Inflammatory macrophage treated with lipopolysaccharide for 4 hours (primary cell): ENCODE data around the gene GATB.
A peak's percentile ranks its signal among the peaks of the same experiment; 100 is the strongest.

Experiments
- DNase-seq: peaks from one replicate; pipeline ENCODE4 v3.0.0-alpha.2; 2020

GATB gene

DNA sequence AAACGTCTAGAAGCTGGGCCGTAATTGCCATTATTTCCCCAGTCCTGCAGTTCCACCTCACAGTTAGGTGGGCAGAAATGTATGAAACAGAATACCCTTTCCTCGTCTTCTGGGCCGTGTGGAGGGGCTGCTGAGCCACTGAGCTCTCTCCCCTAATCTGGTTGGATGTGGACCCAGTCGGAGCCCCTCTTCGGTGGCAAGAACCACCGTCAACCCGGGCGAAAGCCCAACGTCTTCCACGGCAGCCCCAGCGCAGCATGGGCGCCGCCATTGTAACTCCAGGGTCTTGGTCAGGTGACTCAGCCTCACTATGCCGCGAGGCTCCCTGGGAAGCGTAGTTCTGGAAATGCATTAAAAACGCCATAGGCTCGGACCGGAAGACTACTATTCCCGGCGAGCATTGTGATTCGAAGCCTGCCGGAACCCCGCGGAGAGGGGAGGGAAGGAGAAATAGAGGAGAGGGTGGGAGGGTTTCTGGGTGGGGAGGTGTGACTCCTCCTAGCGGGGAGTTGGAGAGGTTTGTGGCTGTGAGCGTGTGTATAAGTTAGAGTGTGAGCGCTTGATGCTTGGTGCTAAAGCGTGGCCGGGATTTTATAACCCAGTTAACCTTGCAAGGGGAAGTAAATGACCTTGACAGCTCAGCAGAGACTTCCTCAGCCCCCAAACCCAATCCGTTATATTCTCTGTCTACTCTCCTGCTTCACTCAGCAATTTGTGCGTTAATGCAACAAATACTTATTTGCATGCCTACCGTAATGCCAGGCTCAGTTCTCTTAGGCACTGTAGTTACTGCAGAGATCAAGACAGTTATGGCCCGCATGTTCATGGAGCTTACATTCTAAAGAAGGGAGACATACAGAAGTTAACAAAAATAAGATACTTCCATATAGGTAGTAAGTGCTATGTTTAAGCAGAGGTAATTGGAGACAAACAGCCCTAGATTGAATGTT is at the start of gene GATB:
TSS of gene GATB (minus strand) at position 296 of the 950 bp plus-strand sequence. CDS start at position 271, 25 bp downstream.
- DNase-seq: peak; percentile 95

DNA sequence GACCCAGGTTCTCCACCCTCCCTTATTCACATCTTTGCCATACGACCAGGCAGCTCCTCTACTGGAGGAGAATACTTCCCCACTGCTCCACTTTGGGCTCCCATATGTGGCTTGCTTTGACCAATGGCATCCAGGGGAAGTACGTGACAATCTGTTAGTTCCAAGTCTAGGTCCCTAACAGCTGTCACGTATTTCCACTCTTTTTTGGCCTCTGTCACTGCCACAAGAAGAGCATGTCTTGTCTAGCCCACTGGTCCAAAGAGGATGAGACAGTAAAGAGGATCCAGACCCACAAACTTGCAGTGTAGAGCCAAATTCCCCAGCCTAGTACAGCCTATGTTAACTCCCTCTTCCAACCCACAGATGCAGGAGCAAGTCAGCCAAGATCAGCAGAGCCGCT is 49.7 kb upstream of the GATB start:
- DNase-seq: no peak

DNA sequence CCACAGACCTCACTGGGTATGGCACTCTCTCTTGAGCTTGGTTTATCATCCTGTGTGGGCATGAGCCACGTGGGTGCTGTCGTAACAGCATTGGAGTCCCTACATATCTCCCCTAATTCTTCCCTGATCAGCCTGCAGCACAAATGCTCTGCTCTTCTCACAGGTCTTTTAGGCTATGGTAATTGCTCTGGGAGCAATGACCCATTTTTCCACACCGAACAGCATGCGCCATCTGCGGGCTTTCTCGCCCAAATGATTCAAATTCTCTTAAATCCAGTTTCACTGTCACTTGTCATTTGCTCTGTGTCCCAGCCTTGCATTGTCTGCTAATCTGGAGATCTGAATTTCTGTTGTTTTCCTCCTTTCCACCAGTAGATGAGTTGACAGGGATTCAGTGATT is 48.9 kb upstream of the GATB start:
- DNase-seq: no peak

GRCh38 chr4:151808542-151808941 is 47.7 kb upstream of the GATB start:
- DNase-seq: no peak

DNA sequence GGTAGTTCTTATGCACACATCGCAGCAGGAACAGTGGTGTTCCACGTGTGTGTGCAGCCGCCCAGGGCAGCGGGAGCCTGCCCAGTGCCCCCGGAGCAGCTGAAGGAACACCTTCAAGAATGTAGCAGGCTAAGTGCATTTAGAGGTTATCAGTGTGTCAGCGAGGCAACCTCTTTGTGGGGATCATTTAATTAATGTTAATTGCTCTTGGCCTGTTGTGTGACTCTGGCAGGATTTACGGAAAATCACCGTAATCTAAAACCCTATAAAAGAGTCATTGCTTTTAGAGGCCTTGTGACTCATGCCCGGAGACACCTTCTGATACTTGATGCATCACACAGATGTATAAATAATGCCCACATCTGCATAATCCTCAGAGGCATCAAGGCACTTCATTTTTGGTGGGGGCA is 47.3 kb upstream of the GATB start:
- DNase-seq: no peak

GRCh38 chr4:151807220-151807619 is 46.4 kb upstream of the GATB start:
- no peak for DNase-seq

DNA sequence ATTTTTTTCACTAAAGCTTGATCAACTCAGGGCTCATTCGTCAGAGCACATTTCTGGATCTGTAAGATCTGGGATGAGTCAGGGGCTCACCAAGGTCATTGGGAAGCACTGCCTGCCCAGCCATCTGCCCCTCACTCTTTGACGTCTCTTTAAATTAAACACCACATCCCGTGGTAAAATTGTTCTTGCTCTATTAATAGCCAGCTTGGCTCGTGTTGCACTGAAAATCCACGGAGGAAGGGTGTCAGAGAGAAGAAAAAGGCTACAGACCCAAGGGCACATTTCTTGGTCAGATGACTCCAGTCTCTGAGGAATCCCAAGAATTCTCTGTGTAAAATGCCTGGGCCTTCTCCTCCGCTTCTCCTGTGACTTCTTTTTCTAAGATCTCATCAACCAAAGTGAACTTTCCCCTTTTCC is 45.7 kb upstream of the GATB start:
- no peak for DNase-seq

DNA sequence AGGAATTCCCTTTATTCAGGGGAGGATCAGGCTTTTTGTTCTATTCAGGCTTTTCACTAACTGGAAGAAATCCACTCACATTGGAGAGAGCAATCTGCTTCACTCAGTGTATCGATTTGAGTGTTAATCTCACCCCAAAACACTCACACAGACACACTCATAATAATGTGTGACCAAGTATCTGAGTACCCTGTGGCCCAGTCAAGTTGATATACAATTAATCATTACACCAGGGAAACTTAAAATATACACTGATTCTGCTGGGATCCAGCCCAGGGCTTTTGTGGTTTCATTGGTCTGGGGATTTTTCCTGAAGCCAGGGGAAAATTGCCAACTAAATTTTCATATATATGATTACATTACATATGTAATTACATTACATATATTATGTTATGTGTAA is 44.0 kb upstream of the GATB start:
- no peak for DNase-seq

DNA sequence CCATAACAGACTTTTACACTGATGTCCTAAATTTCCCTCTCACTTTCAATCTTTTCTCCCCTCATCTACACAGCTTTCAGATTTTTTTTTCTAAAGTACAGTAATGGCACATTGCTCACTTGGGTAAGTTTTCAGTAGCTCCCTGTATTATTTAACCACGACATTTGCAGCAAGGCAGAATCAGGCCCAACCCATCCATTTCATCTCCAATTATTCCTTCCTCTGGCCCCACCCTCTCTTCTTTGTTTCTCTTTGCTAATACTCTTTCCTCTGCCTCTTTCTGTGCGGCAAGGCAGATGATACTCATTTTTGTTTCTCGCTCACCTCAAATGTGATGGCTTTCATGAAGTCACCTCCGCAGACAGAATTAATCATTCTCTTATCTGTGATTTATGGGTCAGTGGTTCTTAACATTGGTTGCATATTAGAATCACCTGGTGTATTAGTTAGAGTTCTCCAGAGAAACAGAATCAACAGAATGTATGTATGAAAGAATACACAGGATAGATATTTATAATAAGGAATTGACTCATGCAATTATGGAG is 43.4 kb upstream of the GATB start:
- DNase-seq: no peak

- no peak for DNase-seq
These were observed 42.4 kb upstream of the GATB start for GRCh38 chr4:151803246-151803645.

DNA sequence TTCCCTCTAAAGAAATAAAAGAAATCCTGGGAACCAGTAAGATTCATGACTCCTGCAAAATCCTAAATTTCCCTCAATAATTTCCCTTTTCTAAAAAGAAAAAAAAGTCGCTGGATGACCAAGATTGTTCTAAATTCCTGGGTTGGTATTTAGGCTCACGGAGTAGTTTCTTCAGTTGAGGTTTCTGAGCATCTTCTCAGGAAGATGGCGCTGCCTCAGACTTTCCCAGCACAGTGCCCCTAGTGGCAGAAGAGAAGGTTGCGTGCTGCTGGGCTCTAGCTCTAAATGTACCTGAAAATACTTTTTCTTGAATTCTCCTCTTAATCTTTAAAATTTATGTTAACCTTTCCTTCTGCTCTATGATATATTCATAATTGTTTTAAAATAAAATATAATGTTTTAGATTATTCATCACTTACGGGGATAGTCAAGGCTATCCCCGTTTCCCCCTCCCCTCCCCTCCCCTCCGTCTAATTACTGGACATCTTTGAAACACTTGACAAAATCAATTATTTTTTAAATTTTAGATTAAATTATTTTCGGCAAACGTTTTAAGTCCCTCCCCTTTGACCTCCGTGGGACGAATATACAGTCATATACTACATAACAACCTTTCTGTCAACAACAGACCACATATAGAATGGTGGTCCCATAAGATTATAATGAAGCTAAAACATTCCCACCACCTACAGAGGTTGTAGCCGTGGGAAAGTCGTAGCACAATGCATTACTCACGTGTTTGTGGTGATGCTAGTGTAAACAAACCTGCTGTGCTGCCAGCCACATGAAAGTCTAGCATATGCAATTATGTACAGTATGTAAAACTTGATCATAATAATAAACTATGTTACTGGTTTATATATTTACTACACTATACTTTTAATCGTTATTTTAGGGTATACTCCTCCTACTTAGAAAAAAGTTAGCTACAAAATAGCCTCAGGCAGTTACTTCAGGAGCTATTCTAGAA is 41.0 kb upstream of the GATB start:
- peak; percentile 56 for DNase-seq

GRCh38 chr4:151799417-151800012 is 38.7 kb upstream of the GATB start:
- no peak for DNase-seq

- DNase-seq: no peak
These were observed 38.0 kb upstream of the GATB start for GRCh38 chr4:151798678-151799416.

DNA sequence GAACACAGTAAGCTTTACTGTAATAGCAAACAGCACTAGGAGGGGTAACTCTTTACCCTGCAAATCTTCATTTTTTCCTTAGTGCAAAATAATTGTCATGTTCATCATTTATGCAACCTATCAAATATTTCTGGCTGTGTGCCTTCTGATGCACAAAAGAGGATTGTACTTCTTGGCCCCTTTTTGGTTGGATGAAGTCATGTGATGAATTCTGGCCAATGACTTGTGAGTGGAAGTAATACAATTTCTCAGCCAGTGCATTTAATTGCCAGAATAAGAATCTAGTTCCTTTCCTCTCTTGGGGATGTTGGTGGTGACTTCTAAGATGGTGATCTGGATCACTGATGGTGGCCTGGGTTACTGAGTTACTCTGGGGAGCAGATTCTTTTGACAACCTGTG is 37.0 kb upstream of the GATB start:
- DNase-seq: no peak

- no peak for DNase-seq
These were observed 36.3 kb upstream of the GATB start for GRCh38 chr4:151797131-151797530.

DNA sequence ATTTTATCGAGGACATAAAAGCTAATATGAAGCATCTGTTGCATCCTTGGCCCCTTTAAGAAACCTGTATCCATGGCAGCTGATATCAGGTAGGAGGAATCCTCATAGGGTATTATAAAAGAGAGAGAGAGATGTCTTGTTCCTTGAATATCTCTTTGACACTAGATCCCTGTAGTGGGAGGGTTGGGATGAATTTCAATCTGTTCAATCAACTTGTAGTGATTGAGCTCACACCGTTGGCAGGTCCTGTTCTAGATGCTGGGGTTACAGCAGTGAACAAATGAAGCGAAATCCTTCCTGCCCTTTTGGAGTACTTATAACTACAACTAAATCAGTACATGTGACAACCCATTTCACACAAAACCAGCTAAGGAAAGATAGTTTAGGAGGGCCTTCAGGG is 35.3 kb upstream of the GATB start:
- no peak for DNase-seq

GRCh38 chr4:151792995-151793394 is 32.2 kb upstream of the GATB start:
- no peak for DNase-seq

DNA sequence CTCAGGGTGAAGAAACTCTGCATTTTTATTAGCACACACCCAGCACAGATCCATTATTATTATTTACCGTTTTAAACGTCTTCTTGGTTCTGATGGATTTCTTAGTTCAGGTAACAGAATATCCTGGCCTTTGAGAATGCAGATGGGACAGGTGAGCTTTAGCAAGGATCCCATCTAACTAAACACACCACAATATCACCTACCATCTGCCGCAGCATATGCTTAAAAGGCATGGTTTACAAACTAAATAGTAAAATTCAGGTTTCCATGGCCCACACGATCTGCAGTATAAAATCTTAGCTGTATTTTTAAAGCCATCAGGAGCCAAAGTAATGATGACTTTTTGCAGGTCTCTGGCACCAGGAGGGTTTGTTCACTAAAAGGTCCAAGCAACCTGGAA is 31.7 kb upstream of the GATB start:
- DNase-seq: no peak

GRCh38 chr4:151788021-151788420 is 27.2 kb upstream of the GATB start:
- no peak for DNase-seq

- no peak for DNase-seq
These were observed 25.3 kb upstream of the GATB start for GRCh38 chr4:151786158-151786495.

- DNase-seq: no peak
These were observed 24.8 kb upstream of the GATB start for GRCh38 chr4:151785484-151786157.

- DNase-seq: no peak
These were observed 23.9 kb upstream of the GATB start for GRCh38 chr4:151784706-151785105.
